ENCODE measurements around the gene RASAL2. TPM values are rescaled to one million over a fixed set of nuclear protein-coding genes. Genes with fewer than 3 reads are reported as not detected.

Gene RASAL2
- total and polyA plus RNA-seq, 2 experiments from 2014 or later, result 16.0 to 42.2 TPM

GRCh38 chr1:178102218-178102617 is 8.3 kb downstream of the RASAL2 start (continued):
- TF ChIP-seq, protein P1, sequence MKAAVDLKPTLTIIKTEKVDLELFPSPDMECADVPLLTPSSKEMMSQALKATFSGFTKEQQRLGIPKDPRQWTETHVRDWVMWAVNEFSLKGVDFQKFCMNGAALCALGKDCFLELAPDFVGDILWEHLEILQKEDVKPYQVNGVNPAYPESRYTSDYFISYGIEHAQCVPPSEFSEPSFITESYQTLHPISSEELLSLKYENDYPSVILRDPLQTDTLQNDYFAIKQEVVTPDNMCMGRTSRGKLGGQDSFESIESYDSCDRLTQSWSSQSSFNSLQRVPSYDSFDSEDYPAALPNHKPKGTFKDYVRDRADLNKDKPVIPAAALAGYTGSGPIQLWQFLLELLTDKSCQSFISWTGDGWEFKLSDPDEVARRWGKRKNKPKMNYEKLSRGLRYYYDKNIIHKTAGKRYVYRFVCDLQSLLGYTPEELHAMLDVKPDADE (IDR thresholded peaks at IDR 0.05), result no peak
- TF ChIP-seq, protein P2, sequence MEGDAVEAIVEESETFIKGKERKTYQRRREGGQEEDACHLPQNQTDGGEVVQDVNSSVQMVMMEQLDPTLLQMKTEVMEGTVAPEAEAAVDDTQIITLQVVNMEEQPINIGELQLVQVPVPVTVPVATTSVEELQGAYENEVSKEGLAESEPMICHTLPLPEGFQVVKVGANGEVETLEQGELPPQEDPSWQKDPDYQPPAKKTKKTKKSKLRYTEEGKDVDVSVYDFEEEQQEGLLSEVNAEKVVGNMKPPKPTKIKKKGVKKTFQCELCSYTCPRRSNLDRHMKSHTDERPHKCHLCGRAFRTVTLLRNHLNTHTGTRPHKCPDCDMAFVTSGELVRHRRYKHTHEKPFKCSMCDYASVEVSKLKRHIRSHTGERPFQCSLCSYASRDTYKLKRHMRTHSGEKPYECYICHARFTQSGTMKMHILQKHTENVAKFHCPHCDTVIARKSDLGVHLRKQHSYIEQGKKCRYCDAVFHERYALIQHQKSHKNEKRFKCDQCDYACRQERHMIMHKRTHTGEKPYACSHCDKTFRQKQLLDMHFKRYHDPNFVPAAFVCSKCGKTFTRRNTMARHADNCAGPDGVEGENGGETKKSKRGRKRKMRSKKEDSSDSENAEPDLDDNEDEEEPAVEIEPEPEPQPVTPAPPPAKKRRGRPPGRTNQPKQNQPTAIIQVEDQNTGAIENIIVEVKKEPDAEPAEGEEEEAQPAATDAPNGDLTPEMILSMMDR (conservative IDR thresholded peaks at IDR 0.05; ENCODE audit: low read depth in 2 of 2), result no peak
- no peak for TF ChIP-seq JUNB (IDR thresholded peaks at IDR 0.05; ENCODE audit: unreplicated experiment)
- no peak for TF ChIP-seq ZNF331 (CRISPR knock-in tag; IDR thresholded peaks at IDR 0.05; ENCODE audit: low read depth)
- TF ChIP-seq NANOG (IDR thresholded peaks at IDR 0.05; ENCODE audit: borderline replicate concordance), result no peak
- no peak for TF ChIP-seq EZH2phosphoT487 (IDR thresholded peaks at IDR 0.05; ENCODE audit: unreplicated experiment)
- TF ChIP-seq POLR2AphosphoS5 (IDR thresholded peaks at IDR 0.05; ENCODE audit: low read depth), result no peak

- H3K4me3 ChIP-seq, result no peak overlapping the region
- Mint-ChIP-seq H3K9me3 (no peaks in the 10 kb centered on the region), H3K27me3 (ENCODE audit: insufficient read depth, low read depth, poor library complexity) (peaks cover 2% of the 10 kb centered on the region), H3K27ac (no peak overlapping the region), H3K36me3 (ENCODE audit: low read depth) (peaks cover 3% of the 10 kb centered on the region; the same call in 1 of the 3 replicates), H3K4me1 (peaks cover 15% of the 10 kb centered on the region; the same call in 2 of the 3 replicates), H3K4me3 (no peak overlapping the region)
- H3K4me1 ChIP-seq (ENCODE audit: insufficient read depth), result peaks cover 7% of the 10 kb centered on the region
- no peaks in the 10 kb centered on the region for H3K27me3 ChIP-seq (ENCODE audit: insufficient read depth)
- H2AFZ ChIP-seq, result no peak overlapping the region
- H3F3A ChIP-seq (replicated peaks; ENCODE audit: low read depth), result no peaks in the 10 kb centered on the region
- H4K20me1 ChIP-seq (replicated peaks; ENCODE audit: insufficient read depth), result peaks cover 9% of the 10 kb centered on the region; the same call in 1 of the 2 replicates
- H3K4me2 ChIP-seq, result no peak overlapping the region
- ATAC-seq, result no peak
- no peaks in the 10 kb centered on the region for H3K36me3 ChIP-seq (ENCODE audit: insufficient read depth)
- DNase-seq (ENCODE audit: low spot score), result no peak
- peaks cover 95% of the 10 kb centered on the region for H3K79me2 ChIP-seq (replicated peaks; ENCODE audit: insufficient read depth)
- H3K9me2 ChIP-seq (ENCODE audit: insufficient read depth), result no peaks in the 10 kb centered on the region
- no peak overlapping the region for H3K27ac ChIP-seq (ENCODE audit: low read depth)
- TF ChIP-seq ZNF331 (CRISPR knock-in tag; IDR thresholded peaks at IDR 0.05; ENCODE audit: low read depth) (no peak), JUNB (IDR thresholded peaks at IDR 0.05; ENCODE audit: unreplicated experiment) (no peak), STAT1 (IDR thresholded peaks at IDR 0.05; ENCODE audit: unreplicated experiment) (no peak), EZH2 (IDR thresholded peaks at IDR 0.05; ENCODE audit: low read depth, unreplicated experiment) (no peak), POLR2AphosphoS5 (IDR thresholded peaks at IDR 0.05; ENCODE audit: low read depth) (no peak), REST (IDR thresholded peaks at IDR 0.05; ENCODE audit: unreplicated experiment) (no peak), NANOG (IDR thresholded peaks at IDR 0.05; ENCODE audit: borderline replicate concordance) (no peak)
- TF ChIP-seq, protein P2 (conservative IDR thresholded peaks at IDR 0.05; ENCODE audit: low read depth in 2 of 2), result no peak
- TF ChIP-seq, protein P1 (IDR thresholded peaks at IDR 0.05), result no peak
These were observed 13.9 kb downstream of the RASAL2 start for GRCh38 chr1:178107823-178108222.

All from GM23338 (cell line).